T-helper 1 cell (primary cell): ENCODE measurements around the gene ELAPOR1.

Source experiments
- DNase-seq, 5 donors: peaks; one replicate each; pipeline ENCODE4 v3.0.0-alpha.2; 2012 to 2020
- total RNA-seq, 4 donors: gene quantifications; one replicate each; lab custom pipeline; 2026; lab: John Stamatoyannopoulos, UW

ELAPOR1 gene, protein sequence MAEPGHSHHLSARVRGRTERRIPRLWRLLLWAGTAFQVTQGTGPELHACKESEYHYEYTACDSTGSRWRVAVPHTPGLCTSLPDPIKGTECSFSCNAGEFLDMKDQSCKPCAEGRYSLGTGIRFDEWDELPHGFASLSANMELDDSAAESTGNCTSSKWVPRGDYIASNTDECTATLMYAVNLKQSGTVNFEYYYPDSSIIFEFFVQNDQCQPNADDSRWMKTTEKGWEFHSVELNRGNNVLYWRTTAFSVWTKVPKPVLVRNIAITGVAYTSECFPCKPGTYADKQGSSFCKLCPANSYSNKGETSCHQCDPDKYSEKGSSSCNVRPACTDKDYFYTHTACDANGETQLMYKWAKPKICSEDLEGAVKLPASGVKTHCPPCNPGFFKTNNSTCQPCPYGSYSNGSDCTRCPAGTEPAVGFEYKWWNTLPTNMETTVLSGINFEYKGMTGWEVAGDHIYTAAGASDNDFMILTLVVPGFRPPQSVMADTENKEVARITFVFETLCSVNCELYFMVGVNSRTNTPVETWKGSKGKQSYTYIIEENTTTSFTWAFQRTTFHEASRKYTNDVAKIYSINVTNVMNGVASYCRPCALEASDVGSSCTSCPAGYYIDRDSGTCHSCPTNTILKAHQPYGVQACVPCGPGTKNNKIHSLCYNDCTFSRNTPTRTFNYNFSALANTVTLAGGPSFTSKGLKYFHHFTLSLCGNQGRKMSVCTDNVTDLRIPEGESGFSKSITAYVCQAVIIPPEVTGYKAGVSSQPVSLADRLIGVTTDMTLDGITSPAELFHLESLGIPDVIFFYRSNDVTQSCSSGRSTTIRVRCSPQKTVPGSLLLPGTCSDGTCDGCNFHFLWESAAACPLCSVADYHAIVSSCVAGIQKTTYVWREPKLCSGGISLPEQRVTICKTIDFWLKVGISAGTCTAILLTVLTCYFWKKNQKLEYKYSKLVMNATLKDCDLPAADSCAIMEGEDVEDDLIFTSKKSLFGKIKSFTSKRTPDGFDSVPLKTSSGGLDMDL
- 29.0 to 38.8 (median 30.9) reads per million in 4 donors for total RNA-seq

DNA sequence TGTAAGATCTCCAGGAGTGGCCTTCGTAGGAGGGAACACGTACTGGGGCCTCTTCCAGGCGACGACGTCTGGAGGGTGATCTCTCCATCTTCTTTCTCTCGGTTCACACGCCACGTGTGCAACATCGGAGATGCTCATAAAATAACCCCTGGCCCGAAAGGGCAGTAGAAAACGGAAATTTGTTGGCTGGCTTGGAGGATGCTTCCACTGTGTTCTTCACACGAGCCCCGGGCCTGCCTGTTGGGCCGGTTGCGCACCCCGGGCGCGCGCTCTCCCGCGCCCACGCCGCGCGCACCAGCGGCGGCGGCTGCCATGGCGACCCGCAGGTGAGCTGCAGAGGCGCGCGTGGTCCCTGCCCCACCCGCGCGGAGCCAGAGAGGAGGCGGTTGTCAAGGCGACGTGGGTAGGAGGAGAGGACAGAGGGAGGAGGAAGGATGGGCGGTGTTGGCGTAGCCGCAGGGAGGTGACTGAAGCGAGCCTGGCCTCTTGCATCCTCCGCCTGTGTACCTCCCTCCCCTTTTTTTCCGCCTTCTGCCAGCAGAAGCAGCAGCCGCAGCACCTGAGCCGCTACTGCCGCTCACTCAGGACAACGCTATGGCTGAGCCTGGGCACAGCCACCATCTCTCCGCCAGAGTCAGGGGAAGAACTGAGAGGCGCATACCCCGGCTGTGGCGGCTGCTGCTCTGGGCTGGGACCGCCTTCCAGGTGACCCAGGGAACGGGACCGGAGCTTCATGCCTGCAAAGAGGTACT is at the start of gene ELAPOR1:
ELAPOR1 (plus strand) TSS at position 526 of the 752 bp plus-strand sequence; CDS start at position 595, 69 bp downstream.
- peak; percentile 83 to 92 (median 86) for DNase-seq

DNA sequence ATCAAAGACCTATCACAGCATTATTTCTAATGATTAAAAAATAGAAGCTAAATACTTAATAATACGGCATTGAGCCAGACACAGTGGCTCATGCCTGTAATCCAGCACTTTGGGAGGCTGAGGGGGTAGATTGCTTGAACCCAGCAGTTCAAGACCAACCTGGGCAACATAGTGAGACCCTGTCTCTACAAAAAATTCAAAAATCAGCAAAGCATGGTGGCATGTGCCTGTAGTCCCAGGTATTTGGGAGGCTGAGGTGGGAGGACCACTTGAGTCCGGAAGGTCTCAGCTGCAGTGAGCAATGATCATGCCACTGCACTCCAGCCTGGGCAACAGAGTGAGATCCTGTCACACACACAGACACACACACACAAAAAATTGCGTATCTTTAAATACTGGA is 48.8 kb upstream of the ELAPOR1 start:
- DNase-seq, result no peak

DNA sequence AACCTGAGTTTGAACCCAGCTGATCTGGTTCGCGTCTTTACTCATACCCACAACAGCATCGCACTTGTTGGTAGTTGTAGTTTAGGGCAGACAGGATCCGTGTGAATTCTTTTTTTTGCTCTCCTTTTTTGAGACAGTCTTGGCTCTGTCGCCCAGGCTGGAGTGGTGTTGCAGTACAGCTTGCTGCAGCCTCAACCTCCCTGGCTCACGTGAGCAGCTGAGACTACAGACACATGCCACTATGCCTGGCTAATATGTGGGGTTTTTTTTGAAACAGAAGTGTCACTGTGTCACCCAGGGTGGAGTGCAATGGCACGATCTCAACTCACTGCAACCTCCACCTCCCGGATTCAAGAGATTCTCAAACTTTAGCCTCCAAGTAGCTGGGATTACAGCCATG is 46.0 kb upstream of the ELAPOR1 start:
- no peak for DNase-seq

DNA sequence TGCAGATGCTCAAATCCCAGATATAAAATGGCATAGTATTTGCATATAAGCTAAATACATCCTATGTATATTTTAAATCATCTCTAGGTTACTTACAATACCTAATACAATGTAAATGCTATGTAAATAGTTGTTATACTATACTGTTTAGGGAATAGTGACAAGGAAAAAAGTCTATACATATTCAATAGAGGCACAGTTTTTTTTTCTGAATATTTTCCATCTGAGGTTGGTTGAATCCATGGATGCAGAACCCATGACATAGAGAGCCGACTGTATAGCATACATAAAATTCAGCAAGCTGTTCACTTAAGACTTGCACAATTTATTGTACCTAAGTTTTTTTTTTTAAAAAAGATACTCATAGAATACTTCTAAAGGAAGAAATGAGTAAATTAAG is 44.6 kb upstream of the ELAPOR1 start:
- DNase-seq, result no peak

DNA sequence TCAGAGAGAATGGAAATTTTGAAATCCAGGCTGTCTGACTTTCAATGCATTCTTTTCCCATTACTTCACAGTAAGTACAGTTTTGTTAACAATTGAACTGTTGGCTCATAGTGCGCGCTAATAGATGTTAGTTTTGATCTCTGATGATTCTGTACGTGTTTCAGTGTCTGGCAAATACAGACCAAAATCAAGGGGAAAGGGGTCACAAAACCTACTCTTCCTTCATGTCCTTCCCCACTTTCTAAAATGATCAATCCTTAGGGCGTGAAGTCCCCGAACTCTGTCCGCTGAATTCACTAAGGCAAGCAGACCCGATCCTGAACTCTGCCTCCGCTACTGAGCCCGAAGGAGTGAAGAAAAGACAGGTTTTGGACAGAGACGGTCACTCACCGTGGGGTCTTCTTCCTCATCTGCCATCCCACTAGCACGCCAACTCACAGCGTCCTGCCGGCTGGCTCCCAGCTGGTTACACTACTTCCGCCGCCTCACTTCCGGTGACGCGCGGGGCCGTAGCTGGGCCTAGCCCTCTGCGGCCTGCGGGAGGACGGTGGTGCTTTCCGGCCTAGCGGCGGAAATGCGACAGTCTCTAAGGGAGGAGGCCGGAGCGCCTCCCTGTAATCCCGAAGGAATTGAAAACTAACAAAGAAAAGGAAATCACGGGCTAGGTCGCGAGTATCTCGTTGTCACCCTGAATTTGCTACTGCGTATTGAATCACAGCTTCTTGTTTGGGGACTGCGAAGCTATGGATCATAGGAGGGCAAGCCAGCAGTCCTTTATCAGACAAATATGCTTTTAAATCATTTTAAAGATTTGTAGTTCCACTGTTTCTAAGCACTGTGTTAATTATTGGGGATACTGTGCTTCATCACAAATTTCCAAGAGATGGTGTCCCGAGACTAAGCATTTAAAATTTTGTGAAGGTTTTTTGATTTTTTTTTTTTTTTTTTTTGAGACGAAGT is 38.1 kb upstream of the ELAPOR1 start, which contains the start of gene TAF13:
TAF13 (minus strand) TSS at position 473 of the 960 bp plus-strand sequence; CDS start at position 417, 56 bp downstream.
- DNase-seq, result peak; percentile 73 to 92 (median 77)

DNA sequence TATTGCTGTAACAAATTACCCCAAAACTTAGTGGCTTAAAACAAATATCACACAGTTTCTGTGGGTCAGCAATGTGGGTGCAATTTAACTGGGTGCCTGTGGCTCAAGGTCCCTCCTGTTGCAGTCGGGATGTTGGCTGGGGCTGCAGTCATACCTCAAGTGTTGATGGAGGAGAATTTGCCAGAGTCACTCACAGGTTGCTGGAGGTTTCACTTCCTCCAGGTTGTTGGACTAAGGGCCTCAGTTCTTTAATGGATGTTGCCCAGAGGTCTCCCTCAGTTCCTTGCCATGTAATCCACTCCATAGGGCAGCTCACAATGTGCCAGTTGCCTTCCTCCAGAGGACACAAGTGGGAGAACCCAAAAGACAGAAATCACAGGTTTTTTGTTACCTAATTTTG is 35.6 kb upstream of the ELAPOR1 start:
- DNase-seq, result no peak

DNA sequence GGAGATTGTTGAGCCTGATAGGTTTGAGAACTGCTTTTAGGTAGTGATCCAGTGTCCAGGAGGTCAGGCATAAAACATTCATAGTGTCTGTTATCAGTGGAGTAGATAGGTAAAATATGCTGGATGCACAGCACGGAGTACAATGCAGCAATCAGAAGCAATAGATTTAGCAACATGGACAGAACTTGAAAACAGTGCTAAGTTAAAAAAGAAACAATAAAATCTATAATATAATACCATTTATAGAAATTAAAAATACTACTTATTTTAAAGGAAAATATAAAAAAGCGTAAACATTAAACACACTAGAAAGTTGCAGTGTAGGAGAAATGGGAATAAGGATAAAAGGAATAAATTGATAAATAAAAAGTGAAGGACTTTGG is 34.7 kb upstream of the ELAPOR1 start:
- no peak for DNase-seq

DNA sequence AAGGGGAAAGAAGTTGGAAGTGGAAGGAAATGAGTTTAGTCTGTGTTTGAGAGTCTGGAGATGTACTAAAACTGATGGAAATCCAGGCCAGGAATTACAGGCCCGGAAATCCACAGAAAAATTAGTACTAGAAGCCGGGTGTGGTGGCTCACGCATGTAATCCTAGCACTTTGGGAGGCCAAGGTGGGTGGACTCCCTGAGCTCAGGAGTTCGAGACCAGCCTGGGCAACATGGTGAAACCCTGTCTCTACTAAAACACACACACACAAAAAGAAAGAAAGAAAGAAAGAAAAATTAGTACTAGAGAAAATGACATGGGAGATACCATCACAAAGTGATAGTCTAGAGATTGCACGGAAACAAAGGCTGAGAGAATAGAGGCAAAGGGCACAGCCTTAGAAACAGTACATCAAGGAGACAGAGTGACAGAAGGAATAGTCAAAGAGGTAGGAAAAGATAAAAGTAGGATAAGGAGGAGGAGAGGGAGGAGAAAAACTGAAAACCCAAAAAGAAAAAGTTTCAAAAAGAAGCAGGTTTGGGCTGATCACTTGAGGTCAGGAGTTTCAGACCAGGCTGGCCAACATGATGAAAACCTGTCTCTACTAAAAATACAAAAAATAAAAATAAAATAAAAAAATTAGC is 33.4 kb upstream of the ELAPOR1 start:
- no peak for DNase-seq

DNA sequence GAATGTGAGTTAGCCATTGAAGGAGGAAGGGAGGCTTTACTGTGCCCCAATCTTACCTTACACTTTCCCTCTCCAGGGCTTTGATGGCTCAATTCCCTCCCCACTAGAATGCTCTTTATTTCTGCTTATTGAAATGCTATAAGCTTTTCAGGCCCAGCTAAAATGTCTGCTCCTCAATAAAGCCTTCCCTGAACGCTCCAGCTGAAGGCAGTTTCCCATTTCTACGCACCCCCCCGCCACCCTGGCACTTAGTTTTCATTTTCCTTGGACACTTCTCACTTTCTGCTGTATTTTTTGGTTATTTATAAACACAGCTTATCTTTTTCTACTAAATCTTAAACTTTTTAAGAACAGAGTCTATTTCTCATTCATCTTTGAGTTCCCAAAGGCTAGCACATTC is 30.4 kb upstream of the ELAPOR1 start:
- no peak for DNase-seq

DNA sequence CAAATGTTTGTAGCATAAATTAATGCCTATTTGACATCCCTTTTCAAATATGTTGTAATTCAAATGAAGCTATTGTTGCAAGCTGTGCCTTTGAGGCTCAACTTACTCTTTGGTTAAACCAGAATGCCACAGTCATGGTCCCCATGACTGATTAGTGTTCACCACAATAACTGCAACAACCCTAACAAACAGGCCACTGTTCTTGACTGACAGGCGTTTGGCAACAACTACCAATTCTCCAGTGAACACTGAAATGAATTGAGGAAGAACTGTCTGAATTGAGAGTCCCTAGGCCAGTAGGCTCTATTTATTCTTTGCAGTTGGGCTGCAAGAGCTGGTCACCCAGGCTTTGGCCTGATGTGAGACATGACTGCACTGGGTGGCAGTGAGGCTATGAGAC is 30.0 kb upstream of the ELAPOR1 start:
- DNase-seq, result no peak

DNA sequence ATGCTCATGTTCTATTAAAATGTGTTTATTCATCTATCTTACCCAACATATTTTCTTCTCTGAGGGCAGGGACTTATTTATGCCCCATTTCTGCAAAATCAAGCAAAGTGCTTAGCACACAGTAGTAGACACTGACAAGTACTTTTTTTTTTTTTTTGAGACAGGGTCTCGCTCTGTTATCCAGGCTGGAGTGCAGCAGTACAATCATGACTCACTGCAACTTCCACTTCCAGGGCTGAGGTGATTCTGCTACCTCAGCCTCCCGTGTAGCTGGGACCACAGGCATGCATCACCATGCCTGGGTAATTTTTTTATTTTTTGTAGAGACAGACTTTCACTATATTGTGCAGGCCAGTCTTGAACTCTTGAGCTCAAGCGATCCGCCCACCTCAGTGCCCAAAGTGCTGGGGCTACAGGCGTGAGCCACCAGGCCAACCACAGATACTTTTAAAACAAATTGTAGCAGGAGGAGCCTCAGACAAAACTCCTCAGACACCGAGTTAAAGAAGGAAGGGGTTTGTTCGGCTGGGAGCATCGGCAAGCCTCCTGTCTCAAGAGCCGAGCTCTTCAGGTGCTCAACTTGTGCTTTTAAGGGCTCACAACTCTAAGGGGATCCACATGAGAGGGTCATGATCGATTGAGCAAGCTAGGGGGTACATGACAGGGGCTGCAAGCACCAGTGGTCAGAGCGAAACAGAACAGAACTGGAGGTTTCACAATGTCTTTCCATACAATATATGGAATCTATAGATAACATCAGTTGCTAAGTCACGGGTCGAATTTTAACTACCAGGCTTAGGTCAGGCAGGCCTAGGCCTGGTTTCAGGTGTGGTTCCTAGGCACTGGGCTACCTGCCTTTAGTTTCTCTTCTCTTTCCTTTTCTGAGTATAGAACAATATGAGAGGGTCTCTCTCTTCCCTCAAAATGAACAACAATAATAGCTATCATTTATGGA is 29.1 kb upstream of the ELAPOR1 start:
- no peak for DNase-seq

DNA sequence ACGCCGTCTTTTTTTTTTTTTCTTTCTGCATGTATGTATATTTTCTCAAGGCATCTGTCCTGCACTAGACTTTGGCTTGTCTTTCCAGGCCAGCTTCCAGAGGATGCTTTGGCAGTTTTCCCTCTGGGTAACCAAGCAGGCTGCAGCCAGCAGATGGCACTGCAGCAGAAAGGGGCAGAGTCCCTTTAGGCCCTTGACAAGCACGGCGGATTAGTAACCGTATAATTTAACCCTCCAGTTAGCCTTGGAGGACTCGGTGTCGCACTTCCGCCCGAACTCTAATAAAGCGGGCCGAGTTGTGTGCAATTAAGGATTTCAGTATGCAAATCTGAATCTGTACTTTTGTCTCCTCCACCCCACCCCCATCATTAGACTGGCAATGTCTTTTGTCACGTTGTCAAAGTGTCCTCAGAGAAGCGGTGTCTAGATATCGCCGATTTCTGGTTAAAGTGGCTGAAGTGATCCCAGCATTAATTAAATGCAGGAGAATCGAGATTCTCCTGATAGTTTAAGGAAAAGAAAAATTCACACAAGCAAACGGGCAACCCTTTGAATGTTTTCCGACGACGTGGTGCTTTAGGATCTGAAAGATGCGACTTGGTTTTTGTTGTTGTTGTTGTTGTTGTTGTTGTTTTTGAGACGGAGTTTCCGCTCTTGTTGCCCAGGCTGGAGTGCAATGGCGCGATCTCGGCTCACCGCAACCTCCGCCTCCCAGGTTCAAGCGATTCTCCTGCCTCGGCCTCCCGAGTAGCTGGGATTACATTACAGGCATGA is 24.5 kb upstream of the ELAPOR1 start:
- DNase-seq, result peak in 1 of 5 donors; percentile 28

DNA sequence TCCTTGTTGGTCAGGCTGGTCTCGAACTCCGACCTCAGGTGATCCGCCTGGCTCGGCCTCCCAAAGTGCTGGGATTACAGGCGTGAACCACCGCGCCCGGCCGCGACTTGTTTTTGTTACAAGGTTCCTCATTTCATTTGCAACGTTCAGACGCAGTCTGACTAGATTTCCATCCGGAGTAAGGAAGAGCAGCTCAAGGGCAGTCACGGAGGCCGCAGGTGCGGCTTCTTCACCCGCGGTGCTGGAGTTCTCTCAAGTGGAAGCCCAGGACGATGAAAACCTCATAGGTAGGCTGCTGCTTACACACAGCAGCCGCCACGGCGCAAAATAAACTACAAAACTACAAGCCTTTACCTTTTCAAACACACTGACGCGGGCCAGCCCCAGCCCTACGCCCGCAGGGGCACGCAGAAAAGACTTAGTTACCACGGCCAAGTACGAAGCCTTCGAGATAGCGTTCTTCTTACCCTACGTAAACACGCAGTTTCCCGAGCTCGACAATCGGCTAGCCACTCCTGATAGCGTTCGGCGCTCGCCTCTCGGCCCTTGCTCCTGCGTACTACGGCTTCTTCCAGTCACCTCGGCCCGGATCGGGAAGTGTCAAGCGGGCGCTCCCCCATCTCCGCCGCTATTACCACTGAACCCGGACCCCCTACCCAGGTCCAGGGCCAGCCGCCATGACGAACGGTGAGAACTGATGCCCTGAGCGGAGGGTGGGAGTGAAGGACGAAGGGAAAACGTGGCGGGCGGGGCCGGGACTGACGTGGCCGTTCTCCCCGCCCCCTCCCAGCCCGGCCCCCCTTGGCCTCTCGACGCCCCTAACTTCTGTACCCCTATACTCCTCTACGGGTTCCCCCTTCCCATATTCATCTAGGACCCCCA is 23.5 kb upstream of the ELAPOR1 start, which contains the start of gene TMEM167B:
TMEM167B (plus strand) TSS at position 569 of the 882 bp plus-strand sequence; CDS start at position 678, 109 bp downstream.
- peak; percentile 66 to 91 (median 78) for DNase-seq

DNA sequence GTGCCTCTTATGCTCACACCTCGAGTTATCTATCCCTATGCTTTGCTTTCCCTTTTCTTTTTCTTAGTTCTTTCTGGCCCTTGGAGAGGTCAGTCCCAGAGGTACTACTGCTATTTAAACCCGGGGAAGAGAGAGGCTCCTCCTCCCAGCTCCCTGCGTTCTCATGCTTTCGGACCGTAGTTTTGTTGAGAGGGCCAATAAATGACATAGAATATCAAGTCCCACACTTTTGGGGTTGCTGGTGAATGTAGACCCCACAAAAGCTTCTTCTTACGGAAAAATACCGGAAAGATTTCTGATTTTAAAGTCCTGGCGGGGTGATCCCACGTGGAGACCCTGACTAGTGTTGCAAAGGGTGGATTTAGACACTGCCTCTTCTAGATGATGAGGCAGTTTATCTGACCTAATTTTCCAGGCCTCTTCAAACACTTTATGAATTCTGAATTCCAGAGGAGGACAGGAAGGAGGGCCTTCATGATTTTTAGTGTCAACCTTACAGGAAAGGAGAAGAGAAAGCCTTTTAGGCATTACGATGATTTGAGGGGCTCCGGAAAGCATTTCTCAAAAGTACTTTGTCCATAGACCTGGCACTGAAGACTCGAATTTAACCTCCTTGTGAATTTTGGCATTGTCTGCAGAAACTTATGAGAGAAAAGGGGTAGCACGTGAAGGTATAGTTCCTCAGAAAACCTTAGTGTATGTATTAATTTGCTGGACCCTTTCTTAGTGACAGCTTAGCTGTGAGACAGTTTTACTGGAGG is 22.7 kb upstream of the ELAPOR1 start:
- DNase-seq, result no peak

DNA sequence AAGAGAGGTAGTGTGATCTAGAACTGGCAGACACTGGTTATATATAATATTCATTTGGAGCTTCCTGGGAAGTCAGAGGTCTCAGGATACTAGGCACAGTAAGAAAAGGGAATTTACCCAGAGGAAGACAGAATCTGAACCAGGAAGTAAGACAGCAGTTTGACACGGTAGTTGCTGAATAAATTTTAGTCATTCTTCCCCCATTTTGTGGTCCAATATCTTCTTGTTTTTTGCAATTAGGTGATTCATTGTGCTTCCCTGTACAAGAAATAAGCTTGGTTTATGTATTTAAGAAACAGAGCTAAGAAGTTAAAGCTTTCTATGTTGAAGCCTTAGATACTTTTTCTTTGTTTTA is 22.1 kb upstream of the ELAPOR1 start:
- peak in 1 of 5 donors; percentile 20 for DNase-seq

DNA sequence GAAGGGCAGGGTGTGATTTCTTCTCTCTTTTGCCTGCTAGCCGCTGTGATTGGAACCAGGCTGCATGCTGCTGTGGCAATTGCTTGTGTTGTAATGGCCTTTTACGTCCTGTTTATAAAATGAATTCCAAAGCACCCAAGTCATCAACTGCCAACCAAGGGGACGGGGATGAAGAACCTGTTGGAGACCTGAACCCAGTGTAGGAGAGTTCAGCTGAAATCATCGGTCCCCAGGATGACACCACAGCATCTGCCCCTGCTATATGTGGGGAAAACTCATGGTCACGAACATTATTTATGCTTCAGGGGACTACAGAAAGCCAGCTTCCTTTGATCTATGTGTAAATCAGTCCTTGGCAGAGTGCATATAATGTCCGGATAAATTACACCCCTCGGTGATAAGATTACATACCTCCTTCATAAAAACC is 19.5 kb upstream of the ELAPOR1 start:
- no peak for DNase-seq

DNA sequence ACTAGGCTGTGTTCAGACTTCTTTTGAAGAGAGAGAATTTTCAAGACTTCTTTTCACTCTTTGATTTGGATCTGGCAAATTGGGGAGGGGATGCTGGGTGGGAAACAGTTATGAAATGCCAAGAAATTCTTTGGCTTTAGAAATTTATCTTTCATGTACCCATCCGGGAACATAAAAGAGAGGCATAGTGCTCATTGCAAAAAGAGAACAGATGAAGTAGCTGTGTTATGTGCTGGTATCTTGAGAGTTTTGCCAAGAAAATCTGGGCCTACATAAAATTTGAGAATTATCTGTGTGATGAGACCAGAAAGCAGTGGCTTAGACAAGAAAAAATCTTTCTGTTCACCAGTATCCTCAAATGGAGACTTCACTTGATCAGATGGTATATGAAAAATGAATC is 19.0 kb upstream of the ELAPOR1 start:
- DNase-seq, result no peak
